GM12874 (cell line): Measurements from ENCODE around the gene FOXN3.

Experiments used
- CTCF ChIP-seq: IDR thresholded peaks from 2 replicates; pipeline ENCODE4 v1.5.1; 2011; ENCODE audit warnings: low read depth, mild to moderate bottlenecking, control low read depth, low read length, moderate library complexity; ENCODE audit not compliant: insufficient read depth

FOXN3 gene

GRCh38 chr14:89206389-89207031, 210.5 kb downstream of the FOXN3 start:
- TF ChIP-seq CTCF: no peak

- no peak for TF ChIP-seq CTCF
Measured at GRCh38 chr14:89205137-89205740, 211.8 kb downstream of the FOXN3 start.

- no peak for TF ChIP-seq CTCF
Measured at GRCh38 chr14:89202413-89203190, 214.4 kb downstream of the FOXN3 start.

- no peak for TF ChIP-seq CTCF
Measured at GRCh38 chr14:89201645-89202044, 215.4 kb downstream of the FOXN3 start.

- TF ChIP-seq CTCF: no peak
Measured at GRCh38 chr14:89198544-89199329, 218.3 kb downstream of the FOXN3 start.

GRCh38 chr14:89197623-89198022, 219.4 kb downstream of the FOXN3 start:
- TF ChIP-seq CTCF: no peak

- TF ChIP-seq CTCF: no peak
Measured at GRCh38 chr14:89196545-89196944, 220.5 kb downstream of the FOXN3 start.
